SU-DHL-6 (cell line): ENCODE data around the gene KMT5C.

Experiments used
- H2AFZ ChIP-seq: fragments of 200-600 bp; sonication (generic); 2 replicates; pipeline ENCODE4 v1.6.1; 2014; ENCODE audit warnings: low read depth, mild to moderate bottlenecking, moderate library complexity, mixed read lengths, antibody characterized with exemption, low read length; ENCODE audit not compliant: severe bottlenecking
- H3F3A ChIP-seq: fragments of 200-600 bp; shearing (Covaris generic); 2 replicates; pipeline ENCODE4 v1.6.0; 2016; ENCODE audit warnings: antibody characterized with exemption, mild to moderate bottlenecking; ENCODE audit not compliant: insufficient read depth
- H3K27ac ChIP-seq: fragments of 200-600 bp; sonication (generic); 2 replicates; pipeline ENCODE4 v1.5.1; 2016; ENCODE audit warnings: low read depth, mild to moderate bottlenecking, low read length, moderate library complexity, mixed read lengths
- H3K27me3 ChIP-seq: fragments of 200-600 bp; sonication (generic), shearing (Covaris generic); 2 replicates; pipeline ENCODE4 v1.6.0; 2014; ENCODE audit warnings: mild to moderate bottlenecking, low read length
- H3K36me3 ChIP-seq: fragments of 200-600 bp; sonication (generic); 2 replicates; pipeline ENCODE4 v1.6.1; 2014; ENCODE audit warnings: mild to moderate bottlenecking, low read length, mixed read lengths
- H3K4me2 ChIP-seq: fragments of 300-600, 200-600 bp; shearing (Covaris generic), sonication (generic); 2 replicates; pipeline ENCODE4 v1.6.0; 2014; ENCODE audit warnings: low read length, low read depth, mild to moderate bottlenecking; ENCODE audit not compliant: poor library complexity, severe bottlenecking
- H3K4me3 ChIP-seq: fragments of 200-600 bp; sonication (generic); 2 replicates; pipeline ENCODE4 v1.5.1; 2014; ENCODE audit warnings: antibody characterized with exemption, low read length, mild to moderate bottlenecking, mixed read lengths; ENCODE audit not compliant: insufficient read depth, poor library complexity, severe bottlenecking
- H3K79me2 ChIP-seq: fragments of 200-600 bp; sonication (generic); 2 replicates; pipeline ENCODE4 v1.6.1; 2014; ENCODE audit warnings: mild to moderate bottlenecking, low read length, moderate library complexity; ENCODE audit not compliant: insufficient read depth
- H3K9ac ChIP-seq: fragments of 200-600 bp; sonication (generic); 2 replicates; pipeline ENCODE4 v1.7.0; 2014; ENCODE audit warnings: mild to moderate bottlenecking, low read length
- H3K9me2 ChIP-seq: fragments of 200-600 bp; sonication (generic); replicated peaks from 2 replicates; pipeline ENCODE4 v1.6.1; 2014; ENCODE audit warnings: low read length; ENCODE audit not compliant: insufficient read depth
- H3K9me3 ChIP-seq: fragments of 200-600 bp; sonication (generic); 2 replicates; pipeline ENCODE4 v1.6.1; 2014; ENCODE audit warnings: low read length, mixed read lengths; ENCODE audit not compliant: insufficient read depth
- H4K20me1 ChIP-seq: fragments of 200-600 bp; sonication (generic); 2 replicates; pipeline ENCODE4 v1.6.1; 2014; ENCODE audit warnings: low read depth, mild to moderate bottlenecking, antibody characterized with exemption, low read length, moderate library complexity, mixed read lengths
- CTCF ChIP-seq: fragments of 200-600 bp; sonication (generic); IDR thresholded peaks from one replicate; pipeline ENCODE4 v1.5.1; 2017; ENCODE audit warnings: antibody characterized with exemption, mild to moderate bottlenecking, low read length, moderate library complexity; ENCODE audit not compliant: insufficient read depth, poor library complexity, severe bottlenecking
- EZH2phosphoT487 ChIP-seq: fragments of 200-600 bp; sonication (generic), shearing (Covaris generic); conservative IDR thresholded peaks from 2 replicates; pipeline ENCODE4 v1.6.1; 2018; ENCODE audit warnings: mild to moderate bottlenecking, antibody characterized with exemption, low read length, moderate library complexity, mixed read lengths

Gene KMT5C

GRCh38 chr19:55336101-55336500 is 3.6 kb upstream of the KMT5C start:
- H3K27me3 ChIP-seq = no peaks in the 10 kb centered on the region
- H3K4me2 ChIP-seq = no peak overlapping the region
- no peaks in the 10 kb centered on the region for H4K20me1 ChIP-seq
- H3K36me3 ChIP-seq = no peaks in the 10 kb centered on the region
- no peak overlapping the region for H2AFZ ChIP-seq
- TF ChIP-seq EZH2phosphoT487 (no peak), CTCF (no peak)
- no peak overlapping the region for H3K4me3 ChIP-seq
- no peaks in the 10 kb centered on the region for H3F3A ChIP-seq
- no peaks in the 10 kb centered on the region for H3K9me3 ChIP-seq
- 0 out of 2 replicates have a peak, but pooled peaks cover 8% of the 10 kb centered on the region for H3K79me2 ChIP-seq
- H3K27ac ChIP-seq = no peak overlapping the region
- no peaks in the 10 kb centered on the region for H3K9me2 ChIP-seq
- H3K9ac ChIP-seq = no peak overlapping the region

- no peaks in the 10 kb centered on the region for H3F3A ChIP-seq
- H2AFZ ChIP-seq = no peak overlapping the region
- H3K9me3 ChIP-seq = no peaks in the 10 kb centered on the region
- no peak for TF ChIP-seq EZH2phosphoT487
- no peak for TF ChIP-seq CTCF
- H3K36me3 ChIP-seq = no peaks in the 10 kb centered on the region
- H3K4me3 ChIP-seq = peak overlapping the region; percentile 87
- no peaks in the 10 kb centered on the region for H3K27me3 ChIP-seq
- H3K79me2 ChIP-seq = 0 out of 2 replicates have a peak, but pooled peaks cover 8% of the 10 kb centered on the region
- peak overlapping the region; percentile 65 for H3K27ac ChIP-seq
- peak overlapping the region; percentile 88 for H3K9ac ChIP-seq
- H4K20me1 ChIP-seq = no peaks in the 10 kb centered on the region
- no peaks in the 10 kb centered on the region for H3K9me2 ChIP-seq
- H3K4me2 ChIP-seq = peak overlapping the region; percentile 97
Measured at GRCh38 chr19:55339889-55340783, 460 bp downstream of the KMT5C start.

GRCh38 chr19:55340784-55341147 is 1.1 kb downstream of the KMT5C start:
- Histone ChIP-seq H4K20me1 (no peaks in the 10 kb centered on the region), H3K9me2 (no peaks in the 10 kb centered on the region), H3K27me3 (no peaks in the 10 kb centered on the region), H3K79me2 (0 out of 2 replicates have a peak, but pooled peaks cover 8% of the 10 kb centered on the region), H3K36me3 (no peaks in the 10 kb centered on the region), H3K4me2 (peak overlapping the region; percentile 97), H3F3A (no peaks in the 10 kb centered on the region), H2AFZ (no peak overlapping the region), H3K4me3 (peak overlapping the region; percentile 87), H3K9ac (peak overlapping the region; percentile 88), H3K9me3 (no peaks in the 10 kb centered on the region), H3K27ac (peak overlapping the region; percentile 65; the same call in 1 of the 2 replicates)
- TF ChIP-seq EZH2phosphoT487 (no peak), CTCF (peak; percentile 32)
